Hepatocyte (in vitro differentiated cells): Measurements from ENCODE around the gene TMIGD3. TPM values are rescaled to one million over a fixed set of nuclear protein-coding genes. Genes with fewer than 3 reads are reported as not detected.
A peak's percentile ranks its signal among the peaks of the same experiment; 100 is the strongest.
"Not testable (repeated sequence)": the region's sequence is repeated elsewhere in the genome, so short reads cannot be mapped to it uniquely, and the experiment has no call there.

Experiments
- DNase-seq: peaks from one replicate; pipeline ENCODE4 v3.0.0-alpha.2; 2016; ENCODE audit warnings: low spot score
- H2AFZ ChIP-seq: fragments of 200-600 bp; sonication (generic); 2 replicates; pipeline ENCODE4 v1.6.0; 2016; ENCODE audit warnings: antibody characterized with exemption, mild to moderate bottlenecking
- H3K27ac ChIP-seq: fragments of 200-600 bp; sonication (generic); 2 replicates; pipeline ENCODE4 v1.5.1; 2016; ENCODE audit warnings: mild to moderate bottlenecking
- H3K27me3 ChIP-seq: fragments of 200-600 bp; sonication (generic); 2 replicates; pipeline ENCODE4 v1.6.1; 2016
- H3K36me3 ChIP-seq: fragments of 200-600 bp; sonication (generic); replicated peaks from 2 replicates; pipeline ENCODE4 v1.5.1; 2016; ENCODE audit warnings: low read depth; ENCODE audit not compliant: insufficient read depth
- H3K4me1 ChIP-seq: fragments of 200-600 bp; sonication (generic); 2 replicates; pipeline ENCODE4 v1.5.1; 2016; ENCODE audit warnings: mild to moderate bottlenecking, moderate library complexity; ENCODE audit not compliant: insufficient read depth
- H3K4me2 ChIP-seq: fragments of 200-600 bp; sonication (generic); 2 replicates; pipeline ENCODE4 v1.6.0; 2016
- H3K4me3 ChIP-seq: fragments of 200-600 bp; sonication (generic); 2 replicates; pipeline ENCODE4 v1.5.1; 2016; ENCODE audit warnings: mild to moderate bottlenecking
- H3K79me2 ChIP-seq: fragments of 200-600 bp; sonication (generic); 2 replicates; pipeline ENCODE4 v1.6.0; 2017; ENCODE audit warnings: mild to moderate bottlenecking
- H3K9me2 ChIP-seq: fragments of 200-600 bp; sonication (generic); replicated peaks from 2 replicates; pipeline ENCODE4 v1.6.0; 2017; ENCODE audit warnings: mild to moderate bottlenecking; ENCODE audit not compliant: insufficient read depth
- H3K9me3 ChIP-seq: fragments of 200-600 bp; sonication (generic); 2 replicates; pipeline ENCODE4 v1.5.1; 2016; ENCODE audit warnings: low read depth, mild to moderate bottlenecking
- H4K20me1 ChIP-seq: fragments of 200-600 bp; sonication (generic); 2 replicates; pipeline ENCODE4 v1.6.0; 2016; ENCODE audit warnings: mild to moderate bottlenecking; ENCODE audit not compliant: insufficient read depth, poor library complexity, severe bottlenecking
- CTCF ChIP-seq: fragments of 200-600 bp; sonication (generic); IDR thresholded peaks from 2 replicates; pipeline ENCODE4 v1.5.1; 2016; ENCODE audit warnings: antibody characterized with exemption, mild to moderate bottlenecking; ENCODE audit not compliant: poor library complexity
- EZH2 ChIP-seq: fragments of 200-600 bp; sonication (generic); IDR thresholded peaks from 2 replicates; pipeline ENCODE4 v1.6.1; 2016; ENCODE audit warnings: antibody characterized with exemption, mild to moderate bottlenecking, borderline replicate concordance
- EZH2phosphoT487 ChIP-seq: fragments of 200-600 bp; sonication (generic); IDR thresholded peaks from one replicate; pipeline ENCODE4 v1.6.1; 2018; ENCODE audit warnings: antibody characterized with exemption, mild to moderate bottlenecking, low read depth, moderate library complexity; ENCODE audit not compliant: unreplicated experiment, severe bottlenecking
- WGBS: methylation state at CpG from one replicate; pipeline ENCODE4 v1.1.6; 2016; ENCODE audit warnings: low lambda C conversion rate; ENCODE audit errors: missing lambda C conversion rate; 5-methylcytosine and 5-hydroxymethylcytosine counted together
- polyA plus RNA-seq: library from polyadenylated mRNA; unstranded; fragments of >200 nt; fragmentation: Nextera tagmentation; extraction: Ambion mirVana; gene quantifications from 2 replicates; pipeline ENCODE4 v1.2.1, GENCODE V29; 2016
- total RNA-seq: library from RNA; depleted of rRNA; stranded (reverse); fragments of >200 nt; gene quantifications from 2 replicates; pipeline ENCODE4 v1.2.3, GENCODE V29; 2014

TMIGD3 gene
- total and polyA plus RNA-seq, 2 experiments from 2014 or later, result 5.2 to 6.5 TPM

DNA sequence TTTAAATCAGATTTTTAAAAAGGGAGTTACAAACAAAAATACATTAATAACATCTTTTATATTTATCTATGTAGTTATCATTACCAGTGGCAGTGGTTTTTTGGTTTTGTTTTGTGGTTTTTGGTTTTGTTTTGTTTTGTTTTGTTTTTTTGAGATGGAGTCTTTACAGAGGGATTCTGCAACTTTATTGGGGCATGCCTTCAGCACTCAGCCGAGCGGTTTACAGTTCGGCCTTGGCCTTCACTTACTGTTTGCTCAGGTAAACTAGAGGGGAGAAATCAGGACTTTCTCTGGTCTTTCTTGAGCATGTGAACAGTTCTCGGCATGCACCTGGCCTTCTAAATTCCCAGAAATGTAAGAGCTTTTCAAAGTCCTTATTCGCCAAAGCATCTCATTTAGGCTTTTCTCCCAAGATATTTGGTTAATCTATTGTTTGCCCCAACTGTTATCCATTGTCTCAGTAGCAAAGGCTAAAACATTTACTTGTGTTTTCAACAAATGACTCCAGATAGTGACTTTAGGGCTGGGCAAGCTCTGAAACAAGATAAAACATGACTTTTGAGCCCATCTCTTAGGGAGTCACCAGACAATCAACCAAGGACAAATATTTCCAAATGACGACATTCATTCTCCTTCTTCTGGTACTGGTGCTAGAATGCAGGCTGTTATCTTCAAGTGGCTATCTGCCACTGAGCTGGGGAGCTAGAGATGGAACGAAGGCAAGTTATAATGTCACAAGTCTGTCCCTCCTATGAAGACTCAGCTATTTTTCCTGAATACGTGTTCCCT, 48.4 kb upstream of the TMIGD3 start:
- Histone ChIP-seq H3K4me3 (no peak overlapping the region), H4K20me1 (no peaks in the 10 kb centered on the region), H3K79me2 (no peaks in the 10 kb centered on the region), H3K4me2 (peak overlapping the region; percentile 26), H3K9me3 (no peaks in the 10 kb centered on the region), H3K9me2 (no peaks in the 10 kb centered on the region), H3K36me3 (no peaks in the 10 kb centered on the region), H3K27ac (peak overlapping the region; percentile 54), H2AFZ (no peak overlapping the region), H3K4me1 (no peaks in the 10 kb centered on the region), H3K27me3 (no peaks in the 10 kb centered on the region)
- 54% methylated on average over 8 of the region's 8 CpGs for WGBS
- TF ChIP-seq CTCF, result no peak
- no peak for TF ChIP-seq EZH2
- TF ChIP-seq EZH2phosphoT487, result no peak
- DNase-seq, result peak; percentile 35

- not testable (repeated sequence) for H3K27ac ChIP-seq, H3K4me2 ChIP-seq
Observed at GRCh38 chr1:111547786-111548185, 44.4 kb upstream of the TMIGD3 start.

DNA sequence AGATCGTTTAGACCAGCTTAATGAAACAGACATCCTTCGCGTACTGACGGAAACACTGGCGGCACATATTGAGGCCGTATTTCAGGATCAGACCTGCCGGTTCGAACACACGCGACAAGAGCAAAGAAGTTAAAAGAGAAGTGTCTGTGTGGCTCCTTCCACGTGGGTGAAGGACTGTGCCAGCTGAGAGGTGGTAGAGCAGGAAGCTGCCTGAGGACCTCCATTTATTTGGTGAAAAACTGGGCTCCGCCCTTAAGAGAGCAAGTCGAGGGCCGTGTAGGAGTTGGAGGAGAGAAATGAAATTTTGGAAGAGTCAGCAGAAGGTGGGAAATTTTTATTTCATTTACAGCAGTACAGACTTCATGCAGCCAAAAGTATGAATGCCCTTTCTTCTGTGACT, 38.8 kb upstream of the TMIGD3 start:
- no peaks in the 10 kb centered on the region for H3K4me1 ChIP-seq

More at GRCh38 chr1:111547786-111548185, 44.4 kb upstream of the TMIGD3 start:
- WGBS, result 93% methylated on average over 1 of the region's 1 CpG
- not testable (repeated sequence) for DNase-seq, H3K4me3 ChIP-seq, H3K79me2 ChIP-seq, H3K36me3 ChIP-seq, H3K4me1 ChIP-seq, H3K9me3 ChIP-seq, H4K20me1 ChIP-seq, H2AFZ ChIP-seq, H3K27me3 ChIP-seq, H3K9me2 ChIP-seq

More for the DNA sequence above, 38.8 kb upstream of the TMIGD3 start:
- 69% methylated on average over 14 of the region's 14 CpGs for WGBS
- Histone ChIP-seq H3K9me3 (no peaks in the 10 kb centered on the region), H3K9me2 (no peaks in the 10 kb centered on the region), H2AFZ (no peak overlapping the region), H3K27ac (no peak overlapping the region), H3K4me3 (no peak overlapping the region), H4K20me1 (no peaks in the 10 kb centered on the region), H3K27me3 (no peaks in the 10 kb centered on the region), H3K79me2 (no peaks in the 10 kb centered on the region), H3K4me2 (no peak overlapping the region), H3K36me3 (no peaks in the 10 kb centered on the region)
- DNase-seq, result no peak
- TF ChIP-seq CTCF (no peak), EZH2phosphoT487 (no peak), EZH2 (no peak)
